HL-60 (cell line): ENCODE results near the gene ABCD3.
"Not testable (repeated sequence)": the region's sequence is repeated elsewhere in the genome, so short reads cannot be mapped to it uniquely, and the experiment has no call there.

Experiments used
- CTCF ChIP-seq: IDR thresholded peaks from one replicate; pipeline ENCODE4 v1.5.1; 2011; ENCODE audit warnings: low read length, control low read depth, inconsistent platforms; ENCODE audit not compliant: insufficient read depth
- POLR2AphosphoS5 ChIP-seq: IDR thresholded peaks from 2 replicates; pipeline ENCODE4 v1.6.1; 2012; ENCODE audit warnings: low read depth

DNA sequence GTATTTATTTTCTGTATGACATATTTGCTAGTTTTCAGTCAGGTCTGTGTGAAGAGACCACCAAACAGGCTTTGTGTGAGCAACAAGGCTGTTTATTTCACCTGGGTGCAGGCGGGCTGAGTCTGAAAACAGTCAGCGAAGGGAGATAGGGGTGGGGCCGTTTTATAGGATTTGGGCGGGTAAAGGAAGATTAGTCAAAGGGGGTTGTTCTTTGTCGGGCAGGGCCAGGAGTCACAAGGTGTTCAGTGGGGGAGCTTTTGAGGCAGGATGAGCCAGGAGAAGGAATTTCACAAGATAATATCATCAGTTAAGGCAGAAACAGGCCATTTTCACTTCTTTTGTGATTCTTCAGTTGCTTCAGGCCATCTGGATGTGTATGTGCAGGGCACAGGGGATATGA, 148.2 kb downstream of the ABCD3 start:
- not testable (repeated sequence) for TF ChIP-seq POLR2AphosphoS5, CTCF
